ENCODE measurements around the gene PHPT1.

GRCh38 chr9:136803551-136804508 is 45.4 kb upstream of the PHPT1 start:
- TF ChIP-seq POLR2AphosphoS5 (IDR thresholded peaks at IDR 0.05) (no peak), CTCF (IDR thresholded peaks at IDR 0.05) (no peak), POLR2A (IDR thresholded peaks at IDR 0.05; ENCODE audit: low read depth) (no peak)
